ENCODE measurements around the gene IGSF9B.

The IGSF9B gene

GRCh38 chr11:133937015-133937414 is 19.8 kb downstream of the IGSF9B start:
- no peak for DNase-seq

GRCh38 chr11:133936592-133936991 is 20.2 kb downstream of the IGSF9B start:
- no peak for DNase-seq

- peak; percentile 11 for DNase-seq
Observed at GRCh38 chr11:133936136-133936535, 20.6 kb downstream of the IGSF9B start.

- no peak for DNase-seq
Observed at GRCh38 chr11:133935551-133935910, 21.2 kb downstream of the IGSF9B start.

DNA sequence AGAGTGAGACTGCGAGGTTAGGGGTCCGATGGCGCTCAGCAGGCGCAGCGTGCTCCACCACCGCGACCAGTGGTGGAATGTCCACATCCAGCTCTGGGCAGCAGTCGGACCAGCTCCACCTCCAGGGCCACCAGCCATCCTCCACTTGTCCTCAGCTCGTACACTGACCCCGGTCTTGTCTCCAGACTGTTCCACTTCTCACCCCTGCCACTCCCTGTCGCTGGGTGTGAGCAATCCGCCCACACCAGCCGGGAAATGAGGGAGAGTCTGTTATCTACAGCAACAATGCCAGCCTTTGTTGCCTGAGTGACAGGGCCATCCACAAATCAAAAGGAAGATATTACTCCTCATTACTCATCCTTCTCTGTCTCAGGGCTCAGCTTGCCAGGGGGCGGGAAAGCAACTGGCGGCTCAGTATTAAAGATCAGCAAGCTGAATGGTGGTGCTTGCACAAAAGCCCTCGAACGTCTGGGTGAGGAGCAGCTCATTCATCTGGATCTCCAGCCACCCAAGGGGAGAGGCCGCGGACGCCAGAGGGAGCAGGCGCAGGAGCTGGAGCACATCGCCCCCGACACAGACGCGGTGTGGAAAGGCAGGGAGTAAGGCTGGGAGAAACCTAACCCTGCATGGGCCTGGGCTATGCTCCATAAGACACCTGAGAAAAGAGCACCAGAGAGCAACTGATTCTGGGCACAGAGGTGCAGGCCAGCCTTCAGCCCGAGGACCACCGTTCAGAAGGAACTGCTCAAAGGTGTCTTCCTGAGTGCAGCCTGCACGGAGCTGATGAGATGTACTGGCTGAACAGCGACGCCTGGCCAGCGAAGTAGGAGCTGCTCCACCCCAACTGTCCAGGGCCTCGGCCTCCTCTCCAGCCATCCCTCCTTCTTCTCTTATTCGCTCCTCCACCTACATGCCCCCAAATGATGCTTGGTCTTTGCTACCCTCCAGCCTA is 21.9 kb downstream of the IGSF9B start:
- peak; percentile 2 for DNase-seq

DNA sequence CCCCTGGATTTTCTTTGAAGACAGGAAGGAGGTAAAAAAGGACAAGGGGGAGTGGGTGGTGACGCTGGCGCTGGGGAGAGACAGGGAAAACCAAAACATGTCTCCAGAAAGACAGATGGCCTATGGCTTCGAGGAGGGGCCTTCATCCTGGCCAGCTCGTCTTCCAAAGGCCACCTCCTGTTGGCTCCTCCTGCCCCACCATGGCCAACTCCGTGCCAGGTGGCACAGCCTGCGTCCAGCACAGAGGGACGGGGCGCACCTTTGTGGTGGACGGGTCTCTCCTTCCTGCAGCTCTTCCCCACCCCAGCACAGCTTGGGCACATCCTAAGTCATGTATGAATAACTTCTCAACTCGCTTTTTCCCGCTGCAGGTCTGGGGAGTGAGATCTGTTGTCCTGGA is 22.7 kb downstream of the IGSF9B start:
- DNase-seq: no peak

GRCh38 chr11:133931449-133932060 is 25.2 kb downstream of the IGSF9B start:
- DNase-seq: no peak

DNA sequence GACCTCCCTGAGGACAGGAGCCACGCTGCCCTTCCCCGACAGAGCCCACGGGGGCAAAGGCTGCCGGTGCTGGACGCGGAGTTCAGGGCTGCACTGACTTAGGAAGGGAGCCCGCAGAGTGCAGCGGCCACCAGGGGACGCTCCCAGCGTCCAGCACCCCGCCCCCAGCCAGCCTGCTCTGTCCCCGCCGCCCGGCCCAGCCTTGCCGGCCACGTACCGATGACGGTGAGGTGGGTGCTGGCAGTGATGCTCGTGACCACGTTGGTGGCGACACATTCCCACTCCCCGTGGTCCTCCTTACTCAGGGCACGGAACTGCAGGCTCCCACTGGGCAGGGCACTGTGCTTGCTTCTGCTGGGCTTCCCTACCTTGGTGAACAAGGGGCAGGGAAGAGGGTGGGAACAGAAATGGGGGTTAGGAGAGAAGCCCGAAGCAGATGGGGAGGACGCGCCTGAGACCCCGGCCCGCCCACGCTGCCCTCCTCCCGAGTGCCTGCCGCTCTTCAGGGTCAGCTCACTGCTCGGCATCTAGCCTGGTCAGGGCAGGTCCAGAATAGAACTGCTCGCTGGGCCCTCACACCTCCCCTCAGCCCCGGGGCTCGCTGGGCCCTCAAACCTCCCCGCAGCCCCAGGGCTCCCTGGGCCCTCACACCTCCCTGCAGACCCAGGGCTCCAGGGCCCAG is 25.9 kb downstream of the IGSF9B start:
- no peak for DNase-seq

DNA sequence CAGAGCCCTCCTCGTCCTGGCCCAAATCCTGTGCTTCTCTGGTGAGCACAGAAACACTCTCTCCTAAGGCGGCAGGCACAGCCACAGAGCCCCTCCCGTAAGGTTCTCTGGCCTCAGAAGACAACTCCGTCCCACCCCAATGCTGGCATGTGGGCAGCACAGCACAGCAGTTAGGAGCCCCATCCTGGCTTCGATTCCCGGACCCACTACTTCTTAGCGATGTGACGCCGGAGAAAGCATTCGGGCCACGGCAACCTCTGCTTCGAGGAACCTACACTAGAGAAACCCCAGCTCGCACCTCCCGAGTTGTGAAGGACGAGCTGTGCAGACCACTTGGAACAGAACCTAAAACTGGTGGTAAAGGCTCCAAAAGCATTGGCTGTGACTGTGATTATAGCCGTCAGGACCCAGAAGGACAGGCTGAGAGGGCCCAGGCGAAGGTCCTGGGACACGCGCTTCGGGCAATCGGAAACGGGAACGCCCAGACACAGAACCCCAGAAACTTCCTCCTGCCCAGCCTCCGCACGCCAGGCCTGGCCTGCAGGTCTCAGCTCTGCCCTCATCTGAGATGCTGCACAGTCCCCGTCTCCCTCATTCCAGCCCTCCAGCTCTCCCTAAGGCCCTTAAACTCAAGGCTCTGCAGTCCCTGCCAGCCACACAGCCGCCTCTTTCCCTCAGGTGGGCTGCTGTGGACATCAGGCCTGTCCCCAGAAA is 26.6 kb downstream of the IGSF9B start:
- DNase-seq: no peak

GRCh38 chr11:133929401-133930052 is 27.2 kb downstream of the IGSF9B start:
- DNase-seq: no peak

DNA sequence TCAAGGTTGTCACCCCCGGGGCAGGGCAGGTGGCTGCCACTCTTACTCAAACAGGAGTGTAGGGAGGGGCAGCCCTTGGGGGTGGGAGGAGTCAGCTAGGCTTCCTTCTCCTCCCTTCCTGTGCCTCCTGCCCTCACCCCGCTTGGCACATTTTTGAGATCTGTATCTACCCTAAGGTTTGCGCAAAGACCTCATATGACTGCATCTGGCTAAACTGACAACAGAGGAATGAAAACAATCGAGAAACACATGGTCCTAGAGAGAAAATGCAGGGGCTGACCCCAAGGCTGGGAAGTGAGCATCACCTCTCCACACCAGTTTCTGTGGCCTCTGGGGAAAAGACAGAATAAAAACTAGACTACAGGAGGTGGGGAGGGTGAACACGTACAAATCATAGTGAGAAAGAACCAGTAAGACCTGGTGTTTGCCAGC is 28.1 kb downstream of the IGSF9B start:
- DNase-seq: peak; percentile 67

DNA sequence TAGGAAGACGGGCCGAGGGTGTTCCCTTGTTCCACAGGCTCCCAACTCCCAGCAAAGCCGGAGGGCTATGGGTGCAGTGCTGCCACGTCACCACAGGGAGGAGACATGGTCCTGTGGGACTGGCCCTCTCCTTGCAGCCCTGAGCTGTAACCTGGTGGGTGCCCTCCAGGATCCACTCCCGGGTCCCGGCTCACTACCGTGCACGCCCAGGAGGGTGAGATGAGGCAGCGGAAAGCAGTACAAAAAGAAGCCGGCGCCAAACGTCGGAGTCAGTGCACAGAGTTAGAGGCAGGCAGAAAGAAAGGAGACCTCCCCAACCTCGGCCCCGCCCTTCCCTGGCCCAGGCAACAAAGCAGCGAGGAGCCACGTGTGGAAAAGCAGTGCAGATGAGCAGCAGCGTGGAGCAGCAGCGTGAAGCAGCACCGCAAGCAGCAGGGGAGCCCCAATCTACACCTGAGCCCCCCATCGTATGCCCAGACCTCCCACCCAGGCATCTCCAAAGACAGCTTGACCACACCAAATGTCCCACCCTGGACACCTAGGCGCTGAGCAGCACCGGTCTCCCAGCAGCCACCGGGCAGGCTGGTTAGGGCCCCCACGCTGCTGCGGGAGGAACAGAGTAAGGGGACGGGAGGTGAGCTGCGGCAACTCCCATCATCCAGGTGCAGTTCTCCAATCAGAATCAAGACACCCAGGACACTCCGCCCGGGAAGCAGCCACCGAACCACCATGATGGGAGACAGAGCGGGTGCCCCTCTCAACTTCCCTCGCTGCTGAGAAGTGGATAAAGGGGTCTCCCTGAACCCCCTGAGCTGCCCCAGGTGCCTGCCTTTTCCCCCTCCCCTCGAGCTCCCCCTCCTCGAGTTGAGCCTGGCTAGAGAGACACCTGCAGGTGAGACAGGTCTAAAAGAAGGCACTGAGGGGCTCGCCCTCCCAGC is 28.8 kb downstream of the IGSF9B start:
- peak; percentile 80 for DNase-seq

DNA sequence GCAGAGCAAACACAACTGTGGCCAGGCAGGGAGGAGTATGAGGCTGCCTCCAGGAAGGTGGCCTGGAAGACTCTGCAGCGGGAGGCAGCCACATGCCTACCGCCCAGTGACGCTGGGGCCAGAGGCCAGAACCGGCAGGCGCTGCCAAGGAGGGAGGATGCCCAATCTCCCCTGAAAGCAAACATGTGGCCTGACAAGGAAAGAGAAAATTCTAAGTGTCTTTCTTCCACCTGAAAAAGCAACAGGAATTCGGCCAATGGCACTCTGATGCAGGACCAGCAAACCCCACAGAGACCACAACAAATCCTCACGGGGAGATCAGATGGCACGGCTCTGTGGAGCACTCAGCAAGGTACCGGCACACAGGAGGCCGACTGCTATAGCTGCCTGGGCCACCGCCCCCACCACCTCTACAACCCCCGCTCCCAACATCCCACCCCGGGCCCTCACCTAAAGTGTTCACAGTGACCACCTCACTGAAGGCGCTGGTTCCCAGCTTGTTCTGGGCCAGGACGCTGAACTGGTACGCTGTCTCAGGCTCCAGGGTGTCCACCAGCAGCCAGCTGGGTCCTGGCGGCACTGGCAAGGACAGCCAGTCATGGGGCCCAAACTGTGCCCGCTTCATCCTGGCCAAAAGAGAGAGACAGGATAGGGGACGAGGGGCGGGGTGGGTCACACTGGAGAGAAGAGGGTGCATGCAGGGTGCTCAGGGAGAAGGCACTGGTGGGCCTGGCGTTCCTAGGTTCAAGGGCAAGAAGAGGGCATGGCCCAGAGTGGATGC is 30.1 kb downstream of the IGSF9B start:
- no peak for DNase-seq

DNA sequence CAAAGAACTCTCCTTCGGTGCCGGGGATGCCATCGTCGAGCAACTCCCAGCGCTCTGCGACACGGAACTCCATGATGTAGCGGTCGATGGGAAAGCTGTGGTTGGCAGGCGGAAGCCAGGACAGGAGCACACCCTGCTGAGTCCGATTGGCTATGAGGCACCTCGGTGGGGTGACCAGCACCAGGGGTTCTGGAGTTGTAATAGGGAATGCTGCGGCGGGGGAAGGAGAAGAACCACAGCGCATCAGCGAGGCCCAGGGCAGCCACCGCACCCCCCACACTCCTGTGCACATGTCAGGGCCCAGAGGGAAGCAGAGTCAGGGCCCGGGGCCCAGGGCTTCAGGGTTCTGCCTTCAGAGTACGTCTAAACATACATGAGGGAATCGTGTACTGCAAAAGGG is 31.0 kb downstream of the IGSF9B start:
- no peak for DNase-seq

GRCh38 chr11:133924661-133925060 is 32.1 kb downstream of the IGSF9B start:
- no peak for DNase-seq

GRCh38 chr11:133922078-133922870 is 34.5 kb downstream of the IGSF9B start:
- no peak for DNase-seq

GRCh38 chr11:133921513-133921912 is 35.3 kb downstream of the IGSF9B start:
- no peak for DNase-seq

- no peak for DNase-seq
Observed at GRCh38 chr11:133921026-133921425, 35.7 kb downstream of the IGSF9B start.

DNA sequence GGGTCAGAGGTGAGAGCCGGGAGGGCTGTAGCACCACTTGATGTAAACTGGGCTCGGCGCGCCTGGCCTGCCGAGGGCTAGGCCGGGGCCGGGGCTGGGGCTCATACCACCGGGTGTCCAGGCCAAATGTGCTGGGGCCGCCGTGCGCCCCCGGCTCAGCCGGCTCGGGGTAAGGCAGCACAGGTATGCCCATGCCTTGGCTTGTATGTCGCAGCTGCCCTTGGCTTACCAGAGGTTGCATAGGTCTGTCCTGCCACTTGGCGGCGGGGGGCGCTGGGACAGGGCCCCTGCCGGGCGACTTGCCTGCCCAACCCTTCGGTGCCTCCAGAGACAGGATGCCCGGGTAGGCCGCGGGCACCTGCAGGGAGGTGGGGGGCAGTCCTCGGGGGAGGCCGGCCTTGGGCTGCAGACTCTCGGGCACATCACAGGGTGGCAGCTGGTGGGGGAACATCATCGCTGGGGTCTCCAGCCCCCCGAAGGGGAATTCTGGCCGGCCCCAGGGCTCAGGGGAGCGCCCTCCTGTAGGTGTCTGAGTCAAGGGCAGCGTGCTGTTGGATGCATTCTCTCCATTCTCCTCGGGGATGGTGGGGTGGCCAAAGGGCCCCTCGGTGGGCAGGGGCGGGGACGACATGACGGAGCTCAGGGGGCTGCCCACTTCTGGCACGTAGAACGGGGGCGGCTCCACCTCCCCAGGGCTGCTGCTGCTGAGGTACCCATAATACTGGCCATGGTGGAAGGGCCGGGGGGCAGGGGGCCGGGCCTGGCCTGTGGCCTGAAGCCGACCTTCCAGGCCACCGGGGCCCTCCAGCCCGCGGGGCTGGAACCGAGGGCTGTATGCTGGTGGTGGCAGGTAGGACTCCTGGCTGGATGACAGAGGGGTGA is 36.4 kb downstream of the IGSF9B start:
- DNase-seq: no peak
